GM21381 (cell line): ENCODE data around the gene NPHP4.

Source experiments
- ATAC-seq: cut with Tn5 transposase; IDR thresholded peaks from one replicate; pipeline ENCODE4 v1.9.1; 2021; ENCODE audit warnings: mild to moderate bottlenecking, moderate library complexity; ENCODE audit not compliant: unreplicated experiment

The NPHP4 gene

DNA sequence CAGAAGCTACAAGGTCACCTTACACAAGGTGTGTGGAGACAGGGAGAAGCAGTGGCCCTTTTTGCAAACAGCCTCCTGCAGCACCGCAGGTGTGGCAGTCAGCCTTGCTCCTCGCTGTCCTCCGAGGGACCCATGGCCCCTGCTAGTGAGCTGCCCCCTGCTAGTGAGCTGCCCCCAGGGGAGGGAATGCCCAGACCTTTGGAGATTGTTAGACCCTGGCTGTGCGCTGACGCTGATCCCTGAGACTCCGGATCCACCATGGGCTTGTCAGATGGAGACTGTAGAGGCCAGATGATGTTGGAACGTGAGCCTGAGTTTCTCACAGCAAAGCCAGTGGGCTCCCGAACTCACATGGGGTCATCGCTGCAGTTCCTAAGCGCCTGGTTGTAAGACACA, 172.2 kb downstream of the NPHP4 start:
- no peak for ATAC-seq

GRCh38 chr1:5819391-5820025, 172.7 kb downstream of the NPHP4 start:
- ATAC-seq = no peak

GRCh38 chr1:5818755-5819154, 173.5 kb downstream of the NPHP4 start:
- no peak for ATAC-seq

DNA sequence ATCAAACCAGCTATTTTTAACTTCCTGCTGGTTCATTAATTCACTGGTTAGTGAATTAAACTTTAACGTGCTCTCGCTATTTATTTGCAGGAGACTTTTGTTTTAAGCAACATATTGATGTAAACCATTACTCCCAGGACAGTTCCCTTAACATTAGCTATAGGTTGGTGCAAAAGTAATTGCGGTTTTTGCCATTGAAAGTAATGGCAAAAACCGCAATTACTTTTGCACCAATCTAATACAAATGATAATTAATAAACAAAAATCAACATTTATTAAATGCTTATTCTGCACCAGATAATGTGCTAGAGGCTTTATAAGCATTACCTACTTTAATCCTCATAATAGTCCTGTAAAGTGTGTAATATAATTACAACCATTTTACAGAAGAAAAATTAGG, 176.5 kb downstream of the NPHP4 start:
- ATAC-seq = no peak

- ATAC-seq = no peak
Measured at GRCh38 chr1:5815211-5815610, 177.0 kb downstream of the NPHP4 start.

DNA sequence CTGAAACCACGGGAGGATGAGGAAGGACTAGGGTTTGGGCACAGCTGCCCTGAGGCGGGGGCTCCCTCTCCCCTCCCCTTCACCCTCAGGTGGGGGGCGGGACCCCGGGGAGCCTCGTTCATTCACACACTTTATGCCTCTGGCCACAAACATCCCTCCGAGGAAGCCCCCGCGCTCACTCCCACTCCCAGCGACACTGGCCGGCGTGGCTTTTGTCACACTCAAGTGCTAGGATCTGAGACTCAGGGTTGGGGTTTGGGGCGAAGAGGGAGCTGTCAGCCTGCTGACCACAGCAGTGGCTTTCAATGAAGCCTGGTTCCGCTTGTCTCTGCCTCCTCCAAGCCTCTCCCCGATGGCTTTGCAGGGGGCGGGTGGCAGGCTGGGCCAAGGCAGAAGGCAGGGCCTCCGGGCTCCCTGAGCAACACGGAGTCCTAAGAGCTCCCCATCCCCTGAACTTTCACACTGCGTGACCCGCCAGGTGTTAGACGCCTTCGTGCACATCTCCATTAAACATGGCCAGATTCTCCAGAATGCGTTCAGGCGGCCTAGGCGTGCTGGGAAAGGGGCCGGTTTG, 178.1 kb downstream of the NPHP4 start:
- ATAC-seq = no peak

DNA sequence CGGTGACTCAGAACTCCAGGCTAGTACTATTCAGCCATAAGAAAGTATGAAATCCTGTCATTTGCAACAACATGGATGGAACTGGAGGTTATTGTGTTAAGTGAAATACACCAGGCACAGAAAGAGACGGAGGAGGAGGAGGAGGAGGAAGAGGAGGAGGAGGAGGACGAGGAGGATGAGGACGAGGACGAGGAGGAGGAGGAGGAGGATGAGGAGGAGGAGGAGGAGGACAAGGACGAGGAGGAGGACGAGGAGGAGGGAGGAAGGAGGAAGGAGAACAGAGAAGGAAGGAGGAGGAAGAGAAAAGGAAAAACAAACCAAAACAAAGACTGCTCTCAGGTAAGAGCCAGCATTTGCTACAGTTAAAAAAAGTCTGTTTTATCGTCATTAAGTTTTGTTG, 178.7 kb downstream of the NPHP4 start:
- ATAC-seq = no peak
